ENCODE data around the gene NCOR1. TPM values are rescaled to one million over a fixed set of nuclear protein-coding genes. Genes with fewer than 3 reads are reported as not detected.
A peak's percentile ranks its signal among the peaks of the same experiment; 100 is the strongest.

Gene NCOR1
- polyA plus RNA-seq, 3 donors = 23.2 to 47.0 (median 37.9) TPM

GRCh38 chr17:16086957-16087356 lies 128.4 kb downstream of the NCOR1 start:
- peaks cover 3% of the 10 kb centered on the region for H3K79me2 ChIP-seq (ENCODE audit: insufficient read depth, low read length)
- no peak overlapping the region for H3K4me2 ChIP-seq (replicated peaks; ENCODE audit: extremely low read depth, low read length, poor library complexity, severe bottlenecking)
- intact Hi-C loops (cut with micrococcal nuclease) = no loop called here
- H3K4me1 ChIP-seq (ENCODE audit: control insufficient read depth in 1 of 2, insufficient read depth in 2 of 2, low read length in 2 of 2) = no peaks in the 10 kb centered on the region
- peaks cover 3% of the 10 kb centered on the region for H4K20me1 ChIP-seq (ENCODE audit: insufficient read depth, low read length)
- Mint-ChIP-seq H3K27me3 (ENCODE audit: low read depth in 3 of 3) (no peaks in the 10 kb centered on the region), H3K36me3 (peaks cover 72 to 80% of the 10 kb centered on the region in 2 donors), H3K9me3 (no peaks in the 10 kb centered on the region), H3K27ac (peak overlapping the region in 3 of 7 donors; percentile 21 to 55 (median 28)), H3K4me3 (no peak overlapping the region), H3K4me1 (peaks cover 4% of the 10 kb centered on the region)
- 93% methylated on average over 8 of the region's 10 CpGs for WGBS (ENCODE audit: insufficient coverage)
- no peaks in the 10 kb centered on the region for H3K27me3 ChIP-seq (ENCODE audit: control insufficient read depth in 2 of 2, insufficient read depth in 2 of 2, low read length in 2 of 2)
- no peak overlapping the region for H3K9ac ChIP-seq (ENCODE audit: insufficient read depth, low read length, poor library complexity, severe bottlenecking)
- H3K27ac ChIP-seq (ENCODE audit: low read depth in 1 of 2, low read length in 2 of 2) = no peak overlapping the region
- H2AFZ ChIP-seq (ENCODE audit: insufficient read depth, low read depth, low read length, poor library complexity, severe bottlenecking) = no peak overlapping the region
- peaks cover 59 to 95% of the 10 kb centered on the region in 2 donors for H3K36me3 ChIP-seq (replicated peaks in 1 of 2; ENCODE audit: control insufficient read depth in 1 of 2, insufficient read depth in 2 of 2, low read length in 2 of 2)
- TF ChIP-seq CTCF (IDR thresholded peaks at IDR 0.05) = no peak
- no peaks in the 10 kb centered on the region for H3K9me3 ChIP-seq (replicated peaks in 1 of 2; ENCODE audit: control insufficient read depth in 1 of 2, insufficient read depth in 1 of 2, low read length in 2 of 2)
- DNase-seq = no peak
- H3K4me3 ChIP-seq (replicated peaks in 1 of 3; ENCODE audit: low read depth in 2 of 3, low read length in 3 of 3) = no peak overlapping the region

GRCh38 chr17:16085066-16085699 lies 130.2 kb downstream of the NCOR1 start:
- no peak overlapping the region for H3K9ac ChIP-seq (ENCODE audit: insufficient read depth, low read length, poor library complexity, severe bottlenecking)
- WGBS (ENCODE audit: insufficient coverage) = no CpG with 5 or more reads among the region's 1 CpG

More at GRCh38 chr17:16085066-16085699, 130.2 kb downstream of the NCOR1 start:
- no peak for TF ChIP-seq CTCF (IDR thresholded peaks at IDR 0.05)
- H3K9me3 Mint-ChIP-seq = no peaks in the 10 kb centered on the region
- peaks cover 4% of the 10 kb centered on the region for H3K4me1 Mint-ChIP-seq
- H3K4me1 ChIP-seq (ENCODE audit: control insufficient read depth in 1 of 2, insufficient read depth in 2 of 2, low read length in 2 of 2) = no peaks in the 10 kb centered on the region
- H3K79me2 ChIP-seq (ENCODE audit: insufficient read depth, low read length) = peaks cover 3% of the 10 kb centered on the region
- peak overlapping the region in 3 of 7 donors; percentile 17 to 47 (median 43) for H3K27ac Mint-ChIP-seq
- H3K36me3 Mint-ChIP-seq = peaks cover 68 to 73% of the 10 kb centered on the region in 2 donors
- H3K4me3 ChIP-seq (replicated peaks in 1 of 3; ENCODE audit: low read depth in 2 of 3, low read length in 3 of 3) = no peak overlapping the region
- no peaks in the 10 kb centered on the region for H3K27me3 ChIP-seq (ENCODE audit: control insufficient read depth in 2 of 2, insufficient read depth in 2 of 2, low read length in 2 of 2)
- H3K36me3 ChIP-seq (replicated peaks in 1 of 2; ENCODE audit: control insufficient read depth in 1 of 2, insufficient read depth in 2 of 2, low read length in 2 of 2) = peaks cover 56 to 93% of the 10 kb centered on the region in 2 donors
- no peak overlapping the region for H3K4me2 ChIP-seq (replicated peaks; ENCODE audit: extremely low read depth, low read length, poor library complexity, severe bottlenecking)
- peak overlapping the region in 1 of 2 donors; percentile 11 for H3K27ac ChIP-seq (ENCODE audit: low read depth in 1 of 2, low read length in 2 of 2)
- peaks cover 3% of the 10 kb centered on the region for H4K20me1 ChIP-seq (ENCODE audit: insufficient read depth, low read length)
- no peaks in the 10 kb centered on the region for H3K27me3 Mint-ChIP-seq (ENCODE audit: low read depth in 3 of 3)
- no peak overlapping the region for H2AFZ ChIP-seq (ENCODE audit: insufficient read depth, low read depth, low read length, poor library complexity, severe bottlenecking)
- no peak for DNase-seq
- no peaks in the 10 kb centered on the region for H3K9me3 ChIP-seq (replicated peaks in 1 of 2; ENCODE audit: control insufficient read depth in 1 of 2, insufficient read depth in 1 of 2, low read length in 2 of 2)
- intact Hi-C loops (cut with micrococcal nuclease) = no loop called here
- no peak overlapping the region for H3K4me3 Mint-ChIP-seq

All from CD14-positive monocyte (primary cell).